HFFc6 (cell line): ENCODE results near the gene DVL2. TPM values are rescaled to one million over a fixed set of nuclear protein-coding genes. Genes with fewer than 3 reads are reported as not detected.

Experiments
- DNase-seq: peaks from one replicate; pipeline ENCODE4 v3.0.0-alpha.2; 2018
- H3K27ac Mint-ChIP-seq: 2 replicates; pipeline ENCODE4 v1.8.0; 2020; ENCODE audit warnings: mild to moderate bottlenecking, mixed read lengths
- H3K27me3 Mint-ChIP-seq: 2 replicates; pipeline ENCODE4 v1.8.0; 2021; ENCODE audit warnings: mild to moderate bottlenecking, moderate library complexity, mixed read lengths; ENCODE audit not compliant: insufficient read depth
- H3K36me3 Mint-ChIP-seq: 2 replicates; pipeline ENCODE4 v1.8.0; 2021; ENCODE audit warnings: low read depth, mixed read lengths
- H3K4me1 Mint-ChIP-seq: 2 replicates; pipeline ENCODE4 v1.8.0; 2020; ENCODE audit warnings: low read depth, mixed read lengths
- H3K4me3 Mint-ChIP-seq: 2 replicates; pipeline ENCODE4 v1.8.0; 2020; ENCODE audit warnings: mild to moderate bottlenecking, moderate library complexity, mixed read lengths
- H3K9me3 Mint-ChIP-seq: 2 replicates; pipeline ENCODE4 v1.8.0; 2020; ENCODE audit warnings: mild to moderate bottlenecking, mixed read lengths
- total RNA-seq, 6 experiments: library from RNA; stranded (reverse); fragmentation: NEBNext Ultra II Directional; extraction: Animal tissue kit (Norgen Biotek cat#: 25700); gene quantifications; 2 replicates in 1 of 6; 3 replicates in 5 of 6; pipeline ENCODE4 v1.2.3, GENCODE V29; 2021
- TF ChIP-seq, protein P1 (sequence below): fragments of 200-600 bp; sonication (generic); IDR thresholded peaks from 2 replicates; pipeline ENCODE4 v1.5.0; 2021; ENCODE audit warnings: antibody characterized with exemption, mild to moderate bottlenecking

DVL2 gene
- total RNA-seq, 6 experiments from 2014 or later = 24.9 to 29.1 (median 27.0) TPM

DNA sequence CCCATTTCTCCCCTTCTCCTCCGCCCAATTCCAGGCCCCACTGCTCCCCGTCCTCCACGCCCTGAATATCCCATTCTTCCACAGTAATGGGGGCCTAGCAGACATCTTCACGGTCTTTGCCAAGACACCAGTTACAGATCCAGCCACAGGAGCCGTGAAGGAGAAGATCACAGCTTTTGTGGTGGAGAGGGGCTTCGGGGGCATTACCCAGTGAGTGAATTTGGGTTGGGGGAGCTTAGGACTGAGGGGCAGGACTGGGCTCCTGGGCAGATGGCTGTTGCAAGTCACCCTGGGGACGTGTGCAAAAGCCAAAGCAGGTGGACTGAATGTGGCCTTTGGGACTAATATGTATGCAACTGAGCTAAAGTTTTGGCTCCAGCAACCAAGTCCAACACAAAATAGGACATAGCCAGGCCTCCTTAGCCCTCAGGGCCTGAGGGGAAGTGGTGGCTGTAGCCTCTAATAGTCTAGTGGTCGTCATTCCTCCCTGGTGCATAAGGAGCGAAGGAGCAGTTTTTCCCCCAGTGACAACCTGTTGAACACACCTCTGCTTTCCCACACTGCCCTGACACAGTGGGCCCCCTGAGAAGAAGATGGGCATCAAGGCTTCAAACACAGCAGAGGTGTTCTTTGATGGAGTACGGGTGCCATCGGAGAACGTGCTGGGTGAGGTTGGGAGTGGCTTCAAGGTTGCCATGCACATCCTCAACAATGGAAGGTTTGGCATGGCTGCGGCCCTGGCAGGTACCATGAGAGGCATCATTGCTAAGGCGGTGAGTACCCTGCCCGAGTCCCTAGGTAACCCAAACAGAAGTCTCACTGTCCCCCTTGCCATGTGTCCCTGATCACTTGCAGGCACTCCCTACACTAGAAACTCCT lies 12.0 kb downstream of the DVL2 start:
- H3K9me3 Mint-ChIP-seq = no peaks in the 10 kb centered on the region
- H3K4me3 Mint-ChIP-seq = peak overlapping the region; percentile 6
- no peak for DNase-seq
- H3K27ac Mint-ChIP-seq = peak overlapping the region; percentile 92; the same call in 1 of the 2 replicates
- peaks cover 25% of the 10 kb centered on the region for H3K36me3 Mint-ChIP-seq
- H3K27me3 Mint-ChIP-seq = peaks cover 24% of the 10 kb centered on the region
- peaks cover 55% of the 10 kb centered on the region for H3K4me1 Mint-ChIP-seq
- TF ChIP-seq, protein P1, sequence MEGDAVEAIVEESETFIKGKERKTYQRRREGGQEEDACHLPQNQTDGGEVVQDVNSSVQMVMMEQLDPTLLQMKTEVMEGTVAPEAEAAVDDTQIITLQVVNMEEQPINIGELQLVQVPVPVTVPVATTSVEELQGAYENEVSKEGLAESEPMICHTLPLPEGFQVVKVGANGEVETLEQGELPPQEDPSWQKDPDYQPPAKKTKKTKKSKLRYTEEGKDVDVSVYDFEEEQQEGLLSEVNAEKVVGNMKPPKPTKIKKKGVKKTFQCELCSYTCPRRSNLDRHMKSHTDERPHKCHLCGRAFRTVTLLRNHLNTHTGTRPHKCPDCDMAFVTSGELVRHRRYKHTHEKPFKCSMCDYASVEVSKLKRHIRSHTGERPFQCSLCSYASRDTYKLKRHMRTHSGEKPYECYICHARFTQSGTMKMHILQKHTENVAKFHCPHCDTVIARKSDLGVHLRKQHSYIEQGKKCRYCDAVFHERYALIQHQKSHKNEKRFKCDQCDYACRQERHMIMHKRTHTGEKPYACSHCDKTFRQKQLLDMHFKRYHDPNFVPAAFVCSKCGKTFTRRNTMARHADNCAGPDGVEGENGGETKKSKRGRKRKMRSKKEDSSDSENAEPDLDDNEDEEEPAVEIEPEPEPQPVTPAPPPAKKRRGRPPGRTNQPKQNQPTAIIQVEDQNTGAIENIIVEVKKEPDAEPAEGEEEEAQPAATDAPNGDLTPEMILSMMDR = no peak

DNA sequence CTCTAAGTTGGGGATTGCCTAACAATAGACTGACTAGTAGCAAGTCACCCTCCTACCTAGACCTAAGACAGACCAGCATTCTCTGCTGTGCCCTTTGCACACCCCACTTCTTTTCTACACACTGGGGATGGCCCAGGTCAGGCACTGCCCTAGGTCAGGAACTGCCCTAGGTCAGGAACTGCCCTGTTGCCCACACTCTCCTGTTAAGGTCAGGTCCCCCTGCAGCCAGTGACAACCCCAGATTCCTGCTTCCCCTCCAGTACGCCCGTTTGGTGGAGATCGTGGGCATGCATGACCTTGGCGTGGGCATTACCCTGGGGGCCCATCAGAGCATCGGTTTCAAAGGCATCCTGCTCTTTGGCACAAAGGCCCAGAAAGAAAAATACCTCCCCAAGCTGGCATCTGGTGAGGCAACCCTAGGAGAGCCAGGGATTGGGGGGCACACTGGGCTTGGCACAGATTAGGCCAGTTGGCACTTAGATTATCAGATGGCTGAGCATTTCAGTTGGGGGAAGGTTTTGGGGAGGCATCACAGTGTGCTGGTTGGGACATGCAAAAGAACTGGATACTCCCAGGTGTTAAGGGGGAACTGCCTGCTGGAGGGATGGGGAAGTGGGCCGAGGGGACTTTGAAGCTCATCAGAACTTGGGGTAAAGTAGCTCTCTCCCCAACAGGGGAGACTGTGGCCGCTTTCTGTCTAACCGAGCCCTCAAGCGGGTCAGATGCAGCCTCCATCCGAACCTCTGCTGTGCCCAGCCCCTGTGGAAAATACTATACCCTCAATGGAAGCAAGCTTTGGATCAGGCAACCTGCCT lies 12.8 kb downstream of the DVL2 start:
- no peak for DNase-seq
- H3K9me3 Mint-ChIP-seq = no peaks in the 10 kb centered on the region
- peak overlapping the region; percentile 92 for H3K4me3 Mint-ChIP-seq
- H3K4me1 Mint-ChIP-seq = peaks cover 59% of the 10 kb centered on the region
- peaks cover 25% of the 10 kb centered on the region for H3K36me3 Mint-ChIP-seq
- TF ChIP-seq, protein P1 = no peak
- peaks cover 24% of the 10 kb centered on the region for H3K27me3 Mint-ChIP-seq
- H3K27ac Mint-ChIP-seq = peak overlapping the region; percentile 92

DNA sequence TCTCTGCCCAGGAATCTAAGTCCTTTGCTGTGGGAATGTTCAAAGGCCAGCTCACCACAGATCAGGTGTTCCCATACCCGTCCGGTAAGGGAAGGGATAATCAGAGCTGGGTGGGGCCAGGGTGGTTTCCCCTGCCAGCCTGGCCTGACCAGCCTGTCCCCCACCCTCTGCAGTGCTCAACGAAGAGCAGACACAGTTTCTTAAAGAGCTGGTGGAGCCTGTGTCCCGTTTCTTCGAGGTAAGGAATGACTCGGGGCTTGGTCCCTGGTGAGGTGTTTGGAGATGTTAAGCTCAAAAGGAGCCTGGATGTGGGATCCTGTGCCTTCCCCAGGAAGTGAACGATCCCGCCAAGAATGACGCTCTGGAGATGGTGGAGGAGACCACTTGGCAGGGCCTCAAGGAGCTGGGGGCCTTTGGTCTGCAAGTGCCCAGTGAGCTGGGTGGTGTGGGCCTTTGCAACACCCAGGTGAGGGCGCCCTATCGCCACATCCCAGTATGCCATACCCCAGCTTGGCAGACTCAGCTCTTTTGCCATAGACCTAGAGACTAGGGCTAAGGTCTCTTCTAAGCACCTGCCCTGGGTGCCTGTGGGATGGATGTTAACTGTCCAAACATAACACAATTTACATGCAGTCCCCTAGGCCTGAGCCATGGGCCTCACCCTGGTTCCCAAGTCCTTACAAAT lies 13.6 kb downstream of the DVL2 start:
- H3K27me3 Mint-ChIP-seq = peaks cover 26% of the 10 kb centered on the region

DNA sequence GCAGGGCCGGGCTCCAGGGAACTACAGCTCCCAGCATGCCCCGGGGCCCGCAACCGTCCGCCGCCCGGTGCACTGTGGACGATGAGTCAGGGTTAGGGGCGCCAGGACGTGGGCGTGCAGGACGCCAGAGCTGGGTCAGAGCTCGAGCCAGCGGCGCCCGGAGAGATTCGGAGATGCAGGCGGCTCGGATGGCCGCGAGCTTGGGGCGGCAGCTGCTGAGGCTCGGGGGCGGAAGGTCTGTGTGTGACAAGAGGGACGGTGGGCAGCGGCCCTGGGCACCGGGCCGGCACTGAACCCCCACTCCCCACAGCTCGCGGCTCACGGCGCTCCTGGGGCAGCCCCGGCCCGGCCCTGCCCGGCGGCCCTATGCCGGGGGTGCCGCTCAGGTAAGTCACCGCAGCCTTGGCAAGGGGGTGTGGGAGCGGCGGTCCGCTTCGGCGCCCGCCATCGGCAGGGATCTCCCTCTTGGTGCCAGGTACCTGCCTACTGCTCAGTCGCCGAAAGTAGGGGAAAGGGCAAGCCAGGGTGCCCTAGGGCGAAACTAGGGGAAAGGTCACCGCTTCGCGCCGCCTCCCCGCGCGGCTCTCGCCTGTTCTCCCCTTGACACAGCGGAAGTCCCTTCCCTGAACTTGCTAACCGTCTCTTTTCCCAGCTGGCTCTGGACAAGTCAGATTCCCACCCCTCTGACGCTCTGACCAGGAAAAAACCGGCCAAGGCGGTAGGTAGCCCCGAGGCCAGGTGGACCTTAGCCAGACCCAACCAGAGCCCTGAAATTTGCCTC lies 14.3 kb downstream of the DVL2 start, which contains the start of the genes ACADVL and DLG4:
ACADVL (plus strand) TSS at position 127 of the 781 bp plus-strand sequence; CDS start at position 174, 47 bp downstream.
DLG4 (minus strand) TSS at position 25 of the 781 bp plus-strand sequence.
- TF ChIP-seq, protein P1 = no peak
- H3K4me1 Mint-ChIP-seq = peaks cover 74% of the 10 kb centered on the region
- peak; percentile 82 for DNase-seq
- H3K27ac Mint-ChIP-seq = peak within 1 kb of the TSS; percentile 92
- H3K9me3 Mint-ChIP-seq = no peaks in the 10 kb centered on the region
- H3K4me3 Mint-ChIP-seq = peak within 1 kb of the TSS; percentile 92
- H3K27me3 Mint-ChIP-seq = peaks cover 29% of the 10 kb centered on the region
- H3K36me3 Mint-ChIP-seq = peaks cover 25% of the 10 kb centered on the region

More for the DNA sequence above, 13.6 kb downstream of the DVL2 start:
- peak; percentile 56 for DNase-seq
- peak overlapping the region; percentile 92 for H3K27ac Mint-ChIP-seq
- peak overlapping the region; percentile 92 for H3K4me3 Mint-ChIP-seq
- H3K36me3 Mint-ChIP-seq = peaks cover 25% of the 10 kb centered on the region
- peaks cover 66% of the 10 kb centered on the region for H3K4me1 Mint-ChIP-seq
- TF ChIP-seq, protein P1 = peak; percentile 76
- H3K9me3 Mint-ChIP-seq = no peaks in the 10 kb centered on the region
